Esophagus (tissue), 2 donors: ENCODE measurements around the gene EPHB2. TPM values are rescaled to one million over a fixed set of nuclear protein-coding genes. Genes with fewer than 3 reads are reported as not detected.

Experiments used
- H3K27ac ChIP-seq, 2 donors: one replicate each; pipeline ENCODE4 v1.5.1; 2013; ENCODE audit warnings: low read depth in 2 of 2, mild to moderate bottlenecking in 2 of 2, inconsistent platforms in 1 of 2, low read length in 1 of 2, moderate library complexity in 1 of 2
- H3K27me3 ChIP-seq, 2 donors: one replicate each; pipeline ENCODE4 v1.6.1; 2013; ENCODE audit warnings: low read length in 2 of 2, control low read depth in 1 of 2, mild to moderate bottlenecking in 1 of 2; ENCODE audit not compliant: insufficient read depth in 2 of 2, control insufficient read depth in 1 of 2
- H3K36me3 ChIP-seq, 2 donors: one replicate each; pipeline ENCODE4 v1.6.1; 2013; ENCODE audit warnings: low read length in 1 of 2; ENCODE audit not compliant: control insufficient read depth in 2 of 2, insufficient read depth in 2 of 2
- H3K4me1 ChIP-seq, 2 donors: one replicate each; pipeline ENCODE4 v1.6.1; 2013; ENCODE audit warnings: low read length in 1 of 2; ENCODE audit not compliant: control insufficient read depth in 2 of 2, insufficient read depth in 2 of 2
- H3K4me3 ChIP-seq, 2 donors: one replicate each; pipeline ENCODE4 v1.5.1; 2013; ENCODE audit warnings: low read length in 2 of 2, mild to moderate bottlenecking in 2 of 2, low read depth in 1 of 2, moderate library complexity in 1 of 2
- H3K9me3 ChIP-seq, 2 donors: one replicate each; pipeline ENCODE4 v1.6.1; 2013; ENCODE audit warnings: mild to moderate bottlenecking in 2 of 2, low read depth in 1 of 2, low read length in 1 of 2, moderate library complexity in 1 of 2; ENCODE audit not compliant: control insufficient read depth in 2 of 2, insufficient read depth in 1 of 2
- WGBS, 2 donors: extraction: QIAGEN DNeasy Blood & Tissue Kit; methylation state at CpG; one replicate each; pipeline ENCODE4 v1.1.7; 2013; 5-methylcytosine and 5-hydroxymethylcytosine counted together
- polyA plus RNA-seq, 2 donors: library from polyadenylated mRNA; stranded (reverse); fragments of 200-250 nt; gene quantifications; one replicate each; pipeline ENCODE4 v1.2.3, GENCODE V29; 2013
- donor health status: healthy with polysubstance abuse.
- donor health status: Bipolar disorder and iron deficiency.

EPHB2 gene
- polyA plus RNA-seq, 2 donors = 0.08 to 0.16 TPM

- peak overlapping the region in 1 of 2 donors; percentile 34 for H3K27ac ChIP-seq
- H3K4me3 ChIP-seq = no peak overlapping the region
- peaks cover 2 to 24% of the 10 kb centered on the region in 2 donors for H3K4me1 ChIP-seq
- H3K27me3 ChIP-seq = no peaks in the 10 kb centered on the region
- H3K36me3 ChIP-seq = no peaks in the 10 kb centered on the region
- 71 to 72% methylated on average over 11 of the region's 11 CpGs for WGBS, 2 donors
- H3K9me3 ChIP-seq = peaks cover 0 to 3% of the 10 kb centered on the region in 2 donors
Measured at GRCh38 chr1:22872981-22873664, 162.5 kb downstream of the EPHB2 start.

- Histone ChIP-seq H3K27ac (no peak overlapping the region), H3K36me3 (no peaks in the 10 kb centered on the region), H3K4me3 (no peak overlapping the region), H3K4me1 (peaks cover 2 to 30% of the 10 kb centered on the region in 2 donors), H3K27me3 (peaks cover 0 to 1% of the 10 kb centered on the region in 2 donors), H3K9me3 (no peaks in the 10 kb centered on the region)
- 84 to 89% methylated on average over 8 of the region's 8 CpGs for WGBS, 2 donors
Measured at GRCh38 chr1:22874785-22875184, 164.1 kb downstream of the EPHB2 start.

DNA sequence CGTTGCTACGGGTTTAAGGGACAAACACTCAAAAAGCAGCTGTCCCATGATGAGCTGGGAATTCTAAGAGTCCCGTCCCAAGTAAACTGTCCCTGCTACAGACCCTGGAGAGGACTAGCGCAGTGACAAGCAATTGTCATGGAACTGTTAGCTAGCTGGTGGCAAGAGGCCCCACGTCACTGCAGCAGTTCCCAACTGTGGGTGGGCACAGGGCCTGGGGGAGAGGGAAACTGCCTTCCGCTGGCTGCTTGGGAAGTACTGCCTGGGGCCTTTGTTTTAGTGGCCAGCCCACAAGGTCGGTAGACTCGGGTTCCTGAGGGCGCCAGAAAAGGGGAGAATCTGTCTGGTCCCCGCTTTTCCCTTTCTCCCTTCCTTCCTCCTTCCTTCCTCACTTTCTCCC lies 164.6 kb downstream of the EPHB2 start:
- Histone ChIP-seq H3K4me1 (peaks cover 2 to 28% of the 10 kb centered on the region in 2 donors), H3K9me3 (no peaks in the 10 kb centered on the region), H3K4me3 (no peak overlapping the region), H3K27ac (no peak overlapping the region), H3K27me3 (peaks cover 0 to 4% of the 10 kb centered on the region in 2 donors), H3K36me3 (no peaks in the 10 kb centered on the region)
- WGBS, 2 donors = 66 to 70% methylated on average over 10 of the region's 10 CpGs

- Histone ChIP-seq H3K27me3 (peaks cover 0 to 4% of the 10 kb centered on the region in 2 donors), H3K36me3 (no peaks in the 10 kb centered on the region), H3K27ac (no peak overlapping the region), H3K4me3 (no peak overlapping the region), H3K9me3 (no peaks in the 10 kb centered on the region), H3K4me1 (peaks cover 2 to 24% of the 10 kb centered on the region in 2 donors)
- 79% methylated on average over 5 of the region's 5 CpGs for WGBS, 2 donors
Measured at GRCh38 chr1:22875841-22876240, 165.2 kb downstream of the EPHB2 start.

DNA sequence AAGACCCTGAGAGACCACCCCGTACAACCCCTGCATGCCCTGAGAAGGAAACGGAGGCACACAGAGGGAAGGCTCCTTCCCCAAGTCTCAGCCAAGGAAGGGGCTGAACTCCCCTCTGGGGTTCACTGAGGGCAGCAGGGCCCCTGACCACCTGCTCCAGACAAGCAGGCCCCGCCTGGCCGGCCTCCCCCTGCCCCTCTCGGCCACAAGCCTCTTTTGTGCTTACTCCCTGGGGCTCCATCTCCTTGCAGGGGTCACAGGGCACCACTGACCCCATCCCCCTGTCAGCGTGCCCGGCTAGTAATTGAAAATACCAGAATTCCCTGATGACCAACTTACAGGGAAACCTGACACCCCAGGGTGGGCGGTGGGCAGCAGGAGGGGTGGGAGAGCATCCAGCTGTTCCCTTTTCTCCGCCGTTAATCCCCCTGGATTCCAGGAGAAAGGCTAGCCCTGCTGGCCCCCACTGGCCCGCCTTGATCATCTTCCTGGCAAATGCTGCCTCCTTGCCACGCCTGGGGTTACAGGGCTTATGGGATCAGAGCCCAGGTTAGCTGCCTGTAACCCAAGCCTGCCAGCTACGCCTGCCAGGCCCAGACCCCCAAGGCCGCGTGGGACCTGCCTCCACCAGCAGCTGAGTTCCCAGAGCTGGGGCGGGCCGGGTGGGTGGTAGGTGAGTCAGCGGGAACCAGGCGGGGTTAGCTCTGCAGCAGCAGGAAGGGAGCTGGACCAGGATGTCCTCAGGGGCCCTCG lies 165.9 kb downstream of the EPHB2 start:
- Histone ChIP-seq H3K4me1 (peaks cover 2 to 21% of the 10 kb centered on the region in 2 donors), H3K27me3 (peaks cover 0 to 4% of the 10 kb centered on the region in 2 donors), H3K9me3 (no peaks in the 10 kb centered on the region), H3K36me3 (no peaks in the 10 kb centered on the region), H3K4me3 (no peak overlapping the region), H3K27ac (no peak overlapping the region)
- WGBS, 2 donors = 43 to 62% methylated on average over 20 of the region's 20 CpGs

DNA sequence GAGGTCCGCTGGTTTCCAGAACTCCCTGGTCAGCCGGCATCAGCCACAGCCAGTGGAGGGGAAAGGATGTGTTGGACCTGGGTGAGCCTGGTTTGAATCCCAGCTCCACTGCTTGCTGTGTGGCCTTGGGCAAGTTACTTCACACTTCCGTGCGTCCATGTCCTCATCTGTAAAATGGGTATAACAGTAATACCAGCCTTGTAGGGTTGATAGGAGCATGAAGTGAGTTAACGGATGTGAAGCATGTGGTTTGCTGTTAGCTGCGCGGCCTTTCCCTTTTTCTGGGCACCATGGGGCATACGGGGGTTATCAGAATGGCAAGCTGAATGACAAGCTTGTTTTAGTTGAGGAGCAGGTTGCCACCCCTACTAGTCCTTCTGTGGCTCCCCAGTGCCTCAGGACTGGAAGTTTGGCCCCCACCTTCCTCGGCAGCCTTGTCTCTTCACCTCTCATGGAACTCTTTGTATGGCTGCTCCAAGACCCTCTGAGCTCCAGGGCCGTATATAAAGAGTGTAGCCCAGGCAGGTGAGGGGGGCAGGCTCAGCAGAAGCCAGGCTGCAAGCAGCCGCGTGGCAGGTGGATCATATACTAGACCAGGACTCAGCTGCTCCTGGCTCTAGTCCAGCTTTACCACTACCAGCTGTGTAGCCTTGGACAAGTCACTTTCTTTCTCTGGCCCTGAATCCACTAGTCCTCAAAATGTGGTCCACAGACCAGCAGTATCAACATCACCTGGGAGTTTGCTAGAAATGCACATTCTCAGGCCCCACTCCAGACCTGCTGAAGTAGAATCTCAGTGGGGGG lies 166.7 kb downstream of the EPHB2 start:
- peaks cover 0 to 4% of the 10 kb centered on the region in 2 donors for H3K27me3 ChIP-seq
- no peak overlapping the region for H3K4me3 ChIP-seq
- H3K27ac ChIP-seq = no peak overlapping the region
- H3K36me3 ChIP-seq = no peaks in the 10 kb centered on the region
- H3K4me1 ChIP-seq = peaks cover 2 to 21% of the 10 kb centered on the region in 2 donors
- no peaks in the 10 kb centered on the region for H3K9me3 ChIP-seq
- 68 to 72% methylated on average over 12 of the region's 12 CpGs for WGBS, 2 donors

- no peak overlapping the region for H3K4me3 ChIP-seq
- H3K27me3 ChIP-seq = peaks cover 0 to 4% of the 10 kb centered on the region in 2 donors
- WGBS, 2 donors = 88 to 94% methylated on average over 1 of the region's 1 CpG
- no peaks in the 10 kb centered on the region for H3K9me3 ChIP-seq
- peaks cover 0 to 16% of the 10 kb centered on the region in 2 donors for H3K4me1 ChIP-seq
- no peaks in the 10 kb centered on the region for H3K36me3 ChIP-seq
- H3K27ac ChIP-seq = no peak overlapping the region
Measured at GRCh38 chr1:22877980-22878379, 167.3 kb downstream of the EPHB2 start.

DNA sequence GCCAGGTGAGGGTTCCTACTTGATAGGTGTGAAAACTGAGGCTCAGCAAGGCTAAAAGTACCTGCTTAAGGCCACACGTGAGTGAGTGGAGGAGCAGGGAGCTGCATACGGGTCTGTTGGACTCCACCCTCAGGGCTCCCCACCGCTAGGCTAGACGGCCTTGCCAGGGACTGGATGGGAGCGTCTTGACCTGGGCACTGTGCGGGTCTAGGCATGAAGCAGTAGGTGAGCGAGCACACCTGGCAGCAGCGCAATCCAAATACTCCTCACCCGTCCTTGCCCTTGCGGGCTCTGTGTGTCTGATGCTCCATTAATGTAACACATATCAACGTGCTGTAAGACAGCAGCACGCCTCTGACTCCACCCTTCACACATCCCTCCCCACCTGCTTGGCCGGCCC lies 168.0 kb downstream of the EPHB2 start:
- Histone ChIP-seq H3K27ac (no peak overlapping the region), H3K4me3 (no peak overlapping the region), H3K9me3 (no peaks in the 10 kb centered on the region), H3K4me1 (peaks cover 0 to 12% of the 10 kb centered on the region in 2 donors), H3K36me3 (no peaks in the 10 kb centered on the region), H3K27me3 (peaks cover 0 to 4% of the 10 kb centered on the region in 2 donors)
- 51 to 52% methylated on average over 13 of the region's 13 CpGs for WGBS, 2 donors

DNA sequence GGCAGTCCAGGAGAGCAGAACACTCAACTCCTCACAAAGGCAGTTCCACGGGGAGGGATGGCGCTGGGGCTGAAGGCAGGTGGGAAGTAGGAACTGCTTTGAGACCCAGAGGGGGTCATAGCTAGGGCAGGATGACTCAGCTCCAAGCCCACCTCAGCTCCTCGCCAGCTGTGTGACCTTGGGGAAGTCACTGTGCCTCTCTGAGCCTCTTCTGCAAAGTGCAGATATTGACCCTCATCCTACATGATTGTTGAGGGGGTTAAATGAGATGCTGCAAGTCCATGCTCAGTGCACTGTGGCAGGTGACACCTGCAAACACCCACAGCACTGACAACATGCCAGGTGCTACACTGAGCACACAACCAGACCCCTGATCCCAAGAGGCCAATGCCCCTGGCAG lies 168.8 kb downstream of the EPHB2 start:
- Histone ChIP-seq H3K4me1 (peaks cover 0 to 12% of the 10 kb centered on the region in 2 donors), H3K9me3 (no peaks in the 10 kb centered on the region), H3K27me3 (peaks cover 0 to 4% of the 10 kb centered on the region in 2 donors), H3K36me3 (no peaks in the 10 kb centered on the region), H3K27ac (no peak overlapping the region), H3K4me3 (no peak overlapping the region)
- WGBS, 2 donors = 54 to 58% methylated on average over 3 of the region's 3 CpGs
